NCI-H1105 (cell line): ENCODE data around the gene CLPX.
"Not testable (repeated sequence)": the region's sequence is repeated elsewhere in the genome, so short reads cannot be mapped to it uniquely, and the experiment has no call there.

ENCODE experiments used
- DNase-seq: peaks from one replicate; lab custom pipeline; 2025; lab: John Stamatoyannopoulos, UW

CLPX gene

GRCh38 chr15:65171428-65171827, 13.7 kb downstream of the CLPX start:
- no peak for DNase-seq

- DNase-seq = no peak
Measured at GRCh38 chr15:65165875-65166274, 19.3 kb downstream of the CLPX start.

- DNase-seq = no peak
Measured at GRCh38 chr15:65164139-65164538, 21.0 kb downstream of the CLPX start.

GRCh38 chr15:65163041-65163440, 22.1 kb downstream of the CLPX start:
- DNase-seq = no peak

GRCh38 chr15:65156692-65157091, 28.4 kb downstream of the CLPX start:
- no peak for DNase-seq

GRCh38 chr15:65154720-65155119, 30.4 kb downstream of the CLPX start:
- DNase-seq = no peak

GRCh38 chr15:65147902-65148301, 37.2 kb downstream of the CLPX start:
- no peak for DNase-seq

GRCh38 chr15:65146438-65146837, 38.7 kb downstream of the CLPX start:
- no peak for DNase-seq

GRCh38 chr15:65138631-65139030, 46.5 kb downstream of the CLPX start:
- DNase-seq = not testable (repeated sequence)

GRCh38 chr15:65137893-65138292, 47.2 kb downstream of the CLPX start:
- DNase-seq = not testable (repeated sequence)

- not testable (repeated sequence) for DNase-seq
Measured at GRCh38 chr15:65137089-65137488, 48.1 kb downstream of the CLPX start.

GRCh38 chr15:65134538-65134937, 50.6 kb downstream of the CLPX start:
- no peak for DNase-seq

GRCh38 chr15:65133548-65134200, 51.5 kb downstream of the CLPX start, which contains the start of gene PDCD7:
Gene PDCD7 (minus strand): TSS chr15:65133808. CDS start chr15:65133781, 27 bp downstream.
- DNase-seq = peak; percentile 96

- no peak for DNase-seq
Measured at GRCh38 chr15:65132878-65133547, 52.1 kb downstream of the CLPX start.

- DNase-seq = no peak
Measured at GRCh38 chr15:65130941-65131340, 54.2 kb downstream of the CLPX start.

- peak; percentile 83 for DNase-seq
Measured at GRCh38 chr15:65115542-65115941, 69.6 kb downstream of the CLPX start.

- no peak for DNase-seq
Measured at GRCh38 chr15:65115086-65115485, 70.1 kb downstream of the CLPX start, which contains the start of gene UBAP1L. Gene UBAP1L (minus strand): TSS chr15:65115200. CDS start chr15:65106215, 8,985 bp downstream.

GRCh38 chr15:65110676-65111292, 74.4 kb downstream of the CLPX start:
- no peak for DNase-seq

GRCh38 chr15:65106011-65106590, 79.0 kb downstream of the CLPX start:
- DNase-seq = no peak

GRCh38 chr15:65105038-65105437, 80.1 kb downstream of the CLPX start:
- no peak for DNase-seq

GRCh38 chr15:65102912-65103311, 82.2 kb downstream of the CLPX start:
- no peak for DNase-seq

- DNase-seq = no peak
Measured at GRCh38 chr15:65101891-65102708, 83.0 kb downstream of the CLPX start.
